GM12873 (cell line): ENCODE results near the gene MED27.

Experiments used
- CTCF ChIP-seq: IDR thresholded peaks from 2 replicates; pipeline ENCODE4 v1.5.1; 2012; ENCODE audit warnings: low read depth, mild to moderate bottlenecking, moderate library complexity, low read length, control low read depth; ENCODE audit not compliant: insufficient read depth; ENCODE audit errors: missing control alignments

MED27 gene

GRCh38 chr9:131831380-131832165 lies 248.1 kb downstream of the MED27 start:
- TF ChIP-seq CTCF: no peak

- no peak for TF ChIP-seq CTCF
Measured at GRCh38 chr9:131827821-131828369, 251.8 kb downstream of the MED27 start.

GRCh38 chr9:131826966-131827525 lies 252.6 kb downstream of the MED27 start:
- no peak for TF ChIP-seq CTCF

GRCh38 chr9:131826053-131826452 lies 253.6 kb downstream of the MED27 start:
- TF ChIP-seq CTCF: no peak

- TF ChIP-seq CTCF: no peak
Measured at GRCh38 chr9:131824953-131825495, 254.6 kb downstream of the MED27 start.

- no peak for TF ChIP-seq CTCF
Measured at GRCh38 chr9:131824155-131824594, 255.5 kb downstream of the MED27 start.

GRCh38 chr9:131823701-131824146 lies 255.9 kb downstream of the MED27 start:
- TF ChIP-seq CTCF: no peak
